ENCODE results near the gene DDRGK1. TPM values are rescaled to one million over a fixed set of nuclear protein-coding genes. Genes with fewer than 3 reads are reported as not detected.

Gene DDRGK1
- total and polyA plus RNA-seq, 2 of the 8 experiments (the other 6 are each of a cell fraction or from before 2014, with no cell fraction given), result 29.4 to 42.0 TPM

DNA sequence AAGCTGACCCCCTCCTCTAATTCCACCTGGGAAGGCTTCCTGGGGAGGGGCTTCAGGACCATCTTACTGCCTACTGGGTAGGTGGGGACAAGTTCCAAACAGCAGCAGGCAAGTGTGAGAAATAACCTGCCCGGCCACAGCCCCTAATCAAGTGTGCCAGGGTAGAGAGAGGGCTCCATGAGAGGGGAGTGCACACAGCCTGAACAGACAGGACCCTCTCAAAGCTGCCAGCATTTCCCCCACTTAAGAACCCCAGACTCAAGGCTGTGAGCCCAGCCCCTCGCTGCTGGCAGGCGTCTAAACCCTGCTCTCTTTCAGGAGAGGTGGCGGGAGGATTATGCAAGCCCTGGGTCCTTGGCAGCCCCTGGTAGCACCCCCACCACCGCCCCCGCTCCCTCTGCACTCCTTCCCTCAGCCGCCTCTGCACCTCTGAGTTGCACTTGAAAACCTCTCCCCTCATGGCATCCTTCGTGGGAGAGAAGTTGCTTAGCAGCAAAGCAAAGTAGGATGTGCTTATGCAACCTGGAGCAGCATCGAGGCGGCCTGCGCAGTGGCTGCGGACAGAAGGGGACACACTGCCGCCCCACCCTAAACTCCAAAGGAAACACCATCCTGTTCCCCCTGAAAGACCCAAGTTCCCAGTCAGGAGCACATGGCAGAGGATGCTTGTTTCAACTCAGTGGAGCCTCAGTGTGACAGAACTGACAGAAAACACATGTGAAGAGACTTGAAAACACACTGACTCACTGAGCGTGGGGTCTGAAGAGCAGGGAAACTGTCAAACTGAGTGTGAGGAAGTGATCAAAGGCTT lies 10.5 kb downstream of the DDRGK1 start:
- H4K91ac ChIP-seq (replicated peaks; ENCODE audit: insufficient read length, low read length), result no peak overlapping the region
- H3K9me3 ChIP-seq (ENCODE audit: insufficient read depth in 2 of 2, low read depth in 1 of 2, low read length in 1 of 2), result no peaks in the 10 kb centered on the region
- H2BK120ac ChIP-seq (replicated peaks; ENCODE audit: low read depth, low read length), result no peak overlapping the region
- H3K23ac ChIP-seq (ENCODE audit: insufficient read length), result no peak overlapping the region
- WGBS, 2 experiments (ENCODE audit: extremely low coverage in 1 of 2, insufficient coverage in 1 of 2, insufficient read length in 1 of 2, insufficient replicate concordance in 2 of 2, low coverage in 1 of 2, low lambda C conversion rate in 2 of 2, missing lambda C conversion rate in 1 of 2), result 95% methylated on average over 13 of the region's 14 CpGs; no CpG with 5 or more reads in 1 of the 2 experiments
- H3K9ac ChIP-seq (replicated peaks in 1 of 4; ENCODE audit: extremely low read depth in 1 of 4, low read depth in 3 of 4, low read length in 3 of 4), result no peak overlapping the region
- H3K23me2 ChIP-seq (ENCODE audit: low read depth, low read length), result no peaks in the 10 kb centered on the region
- H3K14ac ChIP-seq (ENCODE audit: insufficient read length), result no peak overlapping the region
- no peak overlapping the region for H3K4me2 ChIP-seq (ENCODE audit: insufficient read depth in 1 of 2, low read depth in 2 of 2, low read length in 2 of 2)
- H4K5ac ChIP-seq (ENCODE audit: insufficient read length, low read depth, low read length), result no peak overlapping the region
- no peak overlapping the region for H3K4me3 ChIP-seq (ENCODE audit: extremely low read depth in 1 of 4, insufficient read depth in 2 of 4, low read depth in 3 of 4, low read length in 4 of 4)
- H3K56ac ChIP-seq (replicated peaks; ENCODE audit: insufficient read length, low read depth, low read length), result no peak overlapping the region
- H3K18ac ChIP-seq (ENCODE audit: extremely low read depth, low read length), result no peak overlapping the region
- no peak overlapping the region for H2BK20ac ChIP-seq (ENCODE audit: low read length)
- H4K8ac ChIP-seq (ENCODE audit: extremely low read depth, insufficient read depth, low read length), result no peak overlapping the region
- no peak overlapping the region for H2BK12ac ChIP-seq (ENCODE audit: low read depth, low read length)
- no peaks in the 10 kb centered on the region for H3K27me3 ChIP-seq (replicated peaks in 1 of 4; ENCODE audit: control insufficient read depth in 3 of 4, extremely low read depth in 1 of 4, insufficient read depth in 3 of 4, low read length in 3 of 4)
- H2AK5ac ChIP-seq (ENCODE audit: low read depth, low read length), result no peak overlapping the region
- H2BK5ac ChIP-seq (ENCODE audit: low read depth, low read length), result no peak overlapping the region
- H3K27ac ChIP-seq (ENCODE audit: low read depth, low read length), result no peak overlapping the region
- H3K4me1 ChIP-seq (replicated peaks in 1 of 4; ENCODE audit: control insufficient read depth in 3 of 4, insufficient read depth in 4 of 4, low read length in 3 of 4), result no peaks in the 10 kb centered on the region
- H4K20me1 ChIP-seq (replicated peaks in 1 of 2; ENCODE audit: control insufficient read depth in 1 of 2, insufficient read depth in 2 of 2, low read length in 2 of 2), result peaks cover 6 to 13% of the 10 kb centered on the region in 2 experiments
- FAIRE-seq (no peak), DNase-seq (ENCODE audit: low read depth in 1 of 2, low spot score in 2 of 2) (no peak)
- CTCF ChIA-PET (ENCODE audit: partially characterized antibody), result interaction anchor here (0.5 to 1.1 kb wide), 2 partner anchors 16 to 26 kb away, joined by 3 to 4 read pairs; no protein-coding TSS in a partner anchor
- H2AFZ ChIP-seq (ENCODE audit: low read length), result no peak overlapping the region
- H3K36me3 ChIP-seq (ENCODE audit: control insufficient read depth in 2 of 4, insufficient read depth in 4 of 4, low read length in 3 of 4), result peaks cover 20 to 68% (median 43%) of the 10 kb centered on the region in 4 experiments
- H2BK15ac ChIP-seq (ENCODE audit: low read length), result no peak overlapping the region
- POLR2A ChIA-PET (ENCODE audit: partially characterized antibody), result interaction anchor here (1.2 to 1.3 kb wide), 2 partner anchors 9 to 34 kb away, joined by 3 to 4 read pairs; partner anchors contain the start of genes FASTKD5 and UBOX5
- H3K79me2 ChIP-seq (ENCODE audit: control insufficient read depth in 1 of 2, insufficient read depth in 2 of 2, low read length in 2 of 2), result no peaks in the 10 kb centered on the region
- H3K4ac ChIP-seq (replicated peaks; ENCODE audit: insufficient read length, low read depth, low read length), result no peak overlapping the region
- H3K79me1 ChIP-seq (ENCODE audit: low read depth, low read length), result no peaks in the 10 kb centered on the region
- TF ChIP-seq ATF3 (IDR thresholded peaks at IDR 0.05; ENCODE audit: insufficient read depth, low read depth, low read length) (no peak), BACH1 (IDR thresholded peaks at IDR 0.05; ENCODE audit: low read length) (no peak)
